NCI-H69 (cell line): ENCODE measurements around the gene MACROD2.

ENCODE experiments used
- DNase-seq: peaks from one replicate; lab custom pipeline; 2025; lab: John Stamatoyannopoulos, UW

The MACROD2 gene

GRCh38 chr20:14582855-14583254 is 587.5 kb downstream of the MACROD2 start:
- DNase-seq: no peak

- peak; percentile 96 for DNase-seq
Measured at GRCh38 chr20:14583413-14583812, 588.1 kb downstream of the MACROD2 start.

GRCh38 chr20:14589383-14589782 is 594.1 kb downstream of the MACROD2 start:
- no peak for DNase-seq

GRCh38 chr20:14595051-14595450 is 599.7 kb downstream of the MACROD2 start:
- peak; percentile 95 for DNase-seq

- peak; percentile 95 for DNase-seq
Measured at GRCh38 chr20:14597206-14597715, 601.9 kb downstream of the MACROD2 start.

- peak; percentile 89 for DNase-seq
Measured at GRCh38 chr20:14599613-14600012, 604.3 kb downstream of the MACROD2 start.

- peak; percentile 69 for DNase-seq
Measured at GRCh38 chr20:14600527-14600926, 605.2 kb downstream of the MACROD2 start.

GRCh38 chr20:14604143-14604542 is 608.8 kb downstream of the MACROD2 start:
- no peak for DNase-seq

GRCh38 chr20:14609328-14610221 is 614.3 kb downstream of the MACROD2 start:
- no peak for DNase-seq

GRCh38 chr20:14611479-14611878 is 616.2 kb downstream of the MACROD2 start:
- DNase-seq: peak; percentile 66

GRCh38 chr20:14612391-14612790 is 617.1 kb downstream of the MACROD2 start:
- peak; percentile 66 for DNase-seq

GRCh38 chr20:14616003-14616402 is 620.7 kb downstream of the MACROD2 start:
- no peak for DNase-seq

- DNase-seq: no peak
Measured at GRCh38 chr20:14617123-14617522, 621.8 kb downstream of the MACROD2 start.

- DNase-seq: no peak
Measured at GRCh38 chr20:14619411-14619810, 624.1 kb downstream of the MACROD2 start.

GRCh38 chr20:14622796-14623195 is 627.5 kb downstream of the MACROD2 start:
- peak; percentile 15 for DNase-seq

- no peak for DNase-seq
Measured at GRCh38 chr20:14631011-14631410, 635.7 kb downstream of the MACROD2 start.

- DNase-seq: no peak
Measured at GRCh38 chr20:14632906-14633305, 637.6 kb downstream of the MACROD2 start.

GRCh38 chr20:14633507-14633906 is 638.2 kb downstream of the MACROD2 start:
- DNase-seq: no peak

- peak; percentile 96 for DNase-seq
Measured at GRCh38 chr20:14634665-14635064, 639.3 kb downstream of the MACROD2 start.

- DNase-seq: no peak
Measured at GRCh38 chr20:14637441-14637840, 642.1 kb downstream of the MACROD2 start.

GRCh38 chr20:14643146-14643545 is 647.8 kb downstream of the MACROD2 start:
- DNase-seq: peak; percentile 98

GRCh38 chr20:14643556-14643955 is 648.2 kb downstream of the MACROD2 start:
- DNase-seq: peak; percentile 96

- DNase-seq: peak; percentile 79
Measured at GRCh38 chr20:14644306-14645097, 649.2 kb downstream of the MACROD2 start.
